Body of pancreas (tissue), 4 donors: ENCODE measurements around the gene FIGLA.

Experiments used
- CTCF ChIP-seq, 7 experiments: fragments of 450-650 bp in 4 of 7; fragments of 200-600 bp in 3 of 7; sonication (generic) in 3 of 7; IDR thresholded peaks; one replicate each; pipeline ENCODE4 v1.5.1; 2016 to 2019; ENCODE audit warnings: antibody characterized with exemption in 7 of 7
- POLR2A ChIP-seq, 3 donors: fragments of 450-650 bp; IDR thresholded peaks; one replicate each; pipeline ENCODE4 v1.6.1; 2016; ENCODE audit warnings: antibody characterized with exemption in 3 of 3, mild to moderate bottlenecking in 2 of 3

GRCh38 chr2:70830366-70830765 is 39.9 kb upstream of the FIGLA start:
- TF ChIP-seq CTCF (IDR thresholded peaks at IDR 0.05) (no peak), POLR2A (IDR thresholded peaks at IDR 0.05) (no peak)
